HepG2 (cell line): Measurements from ENCODE around the gene CACNA1G. TPM values are rescaled to one million over a fixed set of nuclear protein-coding genes. Genes with fewer than 3 reads are reported as not detected.
A peak's percentile ranks its signal among the peaks of the same experiment; 100 is the strongest.

Experiments
- ATF6 ChIP-seq: sonication (generic); formaldehyde crosslinking; conservative IDR thresholded peaks from 2 replicates; pipeline ENCODE4 v1.4.0; 2020; ENCODE audit warnings: missing genetic modification reagents
- BCL6 ChIP-seq: IDR thresholded peaks from 2 replicates; pipeline ENCODE4 v1.6.1; 2016; ENCODE audit warnings: missing genetic modification reagents, missing compliant biosample characterization
- FIP1L1 ChIP-seq: fragments of 200-400 bp; formaldehyde crosslinking; IDR thresholded peaks from 2 replicates; pipeline ENCODE4 v1.6.1; 2018; ENCODE audit warnings: low read depth, mild to moderate bottlenecking, low read length, moderate library complexity, borderline replicate concordance; ENCODE audit not compliant: insufficient read depth
- FOXK2 ChIP-seq: fragments of 450-650 bp; IDR thresholded peaks from 2 replicates; pipeline ENCODE4 v1.6.1; 2016
- HIC2 ChIP-seq: sonication (generic); formaldehyde crosslinking; IDR thresholded peaks from 2 replicates; pipeline ENCODE4 v1.9.0; 2022; ENCODE audit warnings: low read depth, missing genetic modification reagents
- HOXA9 ChIP-seq: sonication (generic); formaldehyde crosslinking; IDR thresholded peaks from 2 replicates; pipeline ENCODE4 v1.8.1; 2022; ENCODE audit warnings: missing genetic modification reagents, mild to moderate bottlenecking, moderate library complexity, borderline replicate concordance
- KLF13 ChIP-seq: sonication (generic); formaldehyde crosslinking; IDR thresholded peaks from 2 replicates; pipeline ENCODE4 v1.4.0; 2020; ENCODE audit warnings: mild to moderate bottlenecking, missing genetic modification reagents
- MXD4 ChIP-seq: IDR thresholded peaks from 2 replicates; pipeline ENCODE4 v1.6.1; 2016; ENCODE audit warnings: mild to moderate bottlenecking, missing biosample characterization, missing genetic modification reagents
- PATZ1 ChIP-seq: sonication (generic); formaldehyde crosslinking; IDR thresholded peaks from 2 replicates; pipeline ENCODE4 v1.4.0; 2020; ENCODE audit warnings: missing genetic modification reagents
- SETDB1 ChIP-seq: sonication (generic); formaldehyde crosslinking; IDR thresholded peaks from 2 replicates; pipeline ENCODE4 v1.5.1; 2020; ENCODE audit warnings: missing genetic modification reagents, mild to moderate bottlenecking, borderline replicate concordance
- SNAI1 ChIP-seq: sonication (generic); formaldehyde crosslinking; IDR thresholded peaks from 2 replicates; pipeline ENCODE4 v1.5.0; 2020; ENCODE audit warnings: mild to moderate bottlenecking, missing genetic modification reagents, borderline replicate concordance
- THRA ChIP-seq: sonication (generic); formaldehyde crosslinking; IDR thresholded peaks from 2 replicates; pipeline ENCODE4 v1.4.0; 2020; ENCODE audit warnings: missing genetic modification reagents, borderline replicate concordance
- THYN1 ChIP-seq: sonication (generic); formaldehyde crosslinking; IDR thresholded peaks from 2 replicates; pipeline ENCODE4 v1.8.1; 2023; ENCODE audit warnings: low read depth, mild to moderate bottlenecking, moderate library complexity, missing genetic modification reagents, borderline replicate concordance
- ZBTB39 ChIP-seq: sonication (generic); formaldehyde crosslinking; IDR thresholded peaks from 2 replicates; pipeline ENCODE4 v1.5.0; 2020; ENCODE audit warnings: missing genetic modification reagents
- ZKSCAN5 ChIP-seq: sonication (generic); formaldehyde crosslinking; IDR thresholded peaks from 2 replicates; pipeline ENCODE4 v1.5.1; 2020; ENCODE audit warnings: mild to moderate bottlenecking, missing genetic modification reagents
- ZNF24 ChIP-seq: fragments of 450-650 bp; IDR thresholded peaks from 2 replicates; pipeline ENCODE4 v1.6.1; 2017; ENCODE audit warnings: antibody characterized with exemption, mild to moderate bottlenecking
- ZNF383 ChIP-seq: sonication (generic); formaldehyde crosslinking; IDR thresholded peaks from 2 replicates; pipeline ENCODE4 v1.4.0; 2020; ENCODE audit warnings: missing genetic modification reagents, mild to moderate bottlenecking, borderline replicate concordance
- ZNF629 ChIP-seq: sonication (generic); formaldehyde crosslinking; conservative IDR thresholded peaks from 2 replicates; pipeline ENCODE4 v1.5.0; 2020; ENCODE audit warnings: missing genetic modification reagents
- ZNF749 ChIP-seq: sonication (generic); formaldehyde crosslinking; IDR thresholded peaks from 2 replicates; pipeline ENCODE4 v1.8.0; 2022; ENCODE audit warnings: mild to moderate bottlenecking, missing genetic modification reagents, moderate library complexity, borderline replicate concordance
- polyA plus RNA-seq, 8 experiments: library from polyadenylated mRNA; depleted of rRNA in 3 of 8; stranded (reverse) in 7 of 8; unstranded in 1 of 8; fragments of >200 nt; fragmentation: Illumina TruSeq in 4 of 8; extraction: Trizol in 4 of 8; gene quantifications; 2 replicates each; pipeline versions ENCODE4 v1.2.1 to v1.2.3, GENCODE V29; 2011 to 2016; ENCODE audit warnings: low read depth in 4 of 8, missing spikeins in 1 of 8, mixed read lengths in 1 of 8; ENCODE audit not compliant: insufficient read depth in 1 of 8
- total RNA-seq, 5 experiments: library from RNA; depleted of rRNA; stranded (reverse); fragments of >200 nt; fragmentation: Illumina TruSeq; extraction: Trizol; gene quantifications; 2 replicates each; pipeline ENCODE4 v1.2.3, GENCODE V29; 2016; ENCODE audit warnings: low read depth in 1 of 5

CACNA1G gene
- total and polyA plus RNA-seq, 2 of the 13 experiments (the other 11 are each of a cell fraction or from before 2014, with no cell fraction given), result 0.02 TPM; not detected in 1

- TF ChIP-seq ATF6 (no peak), THYN1 (CRISPR knock-in tag) (no peak), ZBTB39 (0 out of 2 replicates have a peak, but pooled peaks have one; percentile 42), HOXA9 (CRISPR knock-in tag) (no peak), THRA (CRISPR knock-in tag) (no peak), MXD4 (no peak), KLF13 (no peak), ZNF629 (no peak), ZNF749 (CRISPR knock-in tag) (no peak), BCL6 (CRISPR knock-in tag) (no peak), ZNF383 (CRISPR knock-in tag) (no peak), ZKSCAN5 (CRISPR knock-in tag) (no peak), FOXK2 (no peak), SETDB1 (CRISPR knock-in tag) (no peak), FIP1L1 (no peak), ZNF24 (no peak), SNAI1 (CRISPR knock-in tag) (no peak), HIC2 (CRISPR knock-in tag) (no peak), PATZ1 (CRISPR knock-in tag) (peak; percentile 33)
Measured at GRCh38 chr17:50532452-50533024, 28.0 kb upstream of the CACNA1G start, which contains the start of gene EPN3 (continued).
